Caco-2 (cell line): ENCODE data around the gene ITGB1BP2. TPM values are rescaled to one million over a fixed set of nuclear protein-coding genes. Genes with fewer than 3 reads are reported as not detected.
"Not testable (repeated sequence)": the region's sequence is repeated elsewhere in the genome, so short reads cannot be mapped to it uniquely, and the experiment has no call there.

Source experiments
- BruUV-seq: library from RNA; stranded (reverse); fragments of 400-500 nt; replicated peaks from 2 replicates; lab custom pipeline; 2021; lab: Mats Ljungman, UMichigan
- CTCF ChIA-PET: fragments of 300-600 bp; sonication (Branson Sonifier 250); formaldehyde crosslinking; loops from one replicate; lab custom pipeline; 2022; ENCODE audit warnings: antibody characterized with exemption; lab: Charles Lee
- POLR2A ChIA-PET: fragments of 300-600 bp; sonication (Branson Sonifier 250); formaldehyde crosslinking; loops from one replicate; lab custom pipeline; 2022; ENCODE audit warnings: antibody characterized with exemption; lab: Charles Lee
- DNase-seq, 2 experiments: peaks; one replicate each; pipeline versions ENCODE4 v3.0.0 to v3.0.0-alpha.2; 2020 to 2022
- H3K27me3 ChIP-seq: replicated peaks from 2 replicates; pipeline ENCODE4 v1.6.0; 2011; ENCODE audit warnings: low read length; ENCODE audit not compliant: control insufficient read depth, insufficient read depth
- H3K36me3 ChIP-seq: 2 replicates; pipeline ENCODE4 v1.5.1; 2011; ENCODE audit warnings: low read length; ENCODE audit not compliant: control insufficient read depth, insufficient read depth
- H3K4me1 ChIP-seq: fragments of 250-450 bp; sonication (Bioruptor Pico); 2 replicates; pipeline ENCODE4 v1.5.1; 2020; ENCODE audit warnings: mild to moderate bottlenecking
- H3K4me3 ChIP-seq: 2 replicates; pipeline ENCODE4 v1.5.1; 2011; ENCODE audit warnings: low read depth, mild to moderate bottlenecking, control low read depth, low read length
- H3K9me3 ChIP-seq: fragments of 250-450 bp; sonication (Bioruptor Pico); 2 replicates; pipeline ENCODE4 v1.5.1; 2020; ENCODE audit warnings: mild to moderate bottlenecking, moderate library complexity
- H3K27ac Mint-ChIP-seq: one replicate; pipeline ENCODE4 v1.8.0; 2022; ENCODE audit warnings: mixed read lengths; ENCODE audit not compliant: unreplicated experiment
- H3K27me3 Mint-ChIP-seq: one replicate; pipeline ENCODE4 v1.8.0; 2022; ENCODE audit warnings: mixed read lengths; ENCODE audit not compliant: insufficient read depth, unreplicated experiment
- H3K36me3 Mint-ChIP-seq: one replicate; pipeline ENCODE4 v1.8.0; 2022; ENCODE audit warnings: mild to moderate bottlenecking, mixed read lengths; ENCODE audit not compliant: insufficient read depth, unreplicated experiment
- H3K4me1 Mint-ChIP-seq: one replicate; pipeline ENCODE4 v1.8.0; 2022; ENCODE audit warnings: low read depth, mixed read lengths; ENCODE audit not compliant: unreplicated experiment
- H3K4me3 Mint-ChIP-seq: one replicate; pipeline ENCODE4 v1.8.0; 2022; ENCODE audit warnings: mild to moderate bottlenecking, moderate library complexity, mixed read lengths; ENCODE audit not compliant: unreplicated experiment
- H3K9me3 Mint-ChIP-seq: one replicate; pipeline ENCODE4 v1.8.0; 2022; ENCODE audit warnings: mixed read lengths; ENCODE audit not compliant: unreplicated experiment
- intact Hi-C: fragments of 100-400 bp; cut with micrococcal nuclease; formaldehyde crosslinking; loops from one replicate; pipeline ENCODE4 v1.10.0; 2022; ENCODE audit not compliant: unreplicated experiment
- total RNA-seq: library from RNA; stranded (reverse); gene quantifications from 2 replicates; pipeline ENCODE4 v1.2.3, GENCODE V29; 2022
- TF ChIP-seq, protein P1 (sequence below), 2 experiments: fragments of 200-600 bp in 1 of 2; IDR thresholded peaks; 1 replicate in 1 of 2; 2 replicates in 1 of 2; pipeline versions ENCODE4 v1.5.1 to v1.8.0; 2011 to 2022; ENCODE audit warnings: antibody characterized with exemption in 1 of 2, control low read depth in 1 of 2, inconsistent platforms in 1 of 2, low read depth in 1 of 2, low read length in 1 of 2, mild to moderate bottlenecking in 1 of 2, moderate library complexity in 1 of 2; ENCODE audit not compliant: insufficient read depth in 1 of 2, severe bottlenecking in 1 of 2, unreplicated experiment in 1 of 2

Gene ITGB1BP2
- total RNA-seq, 1 experiment from 2014 or later, result 6.1 TPM

DNA sequence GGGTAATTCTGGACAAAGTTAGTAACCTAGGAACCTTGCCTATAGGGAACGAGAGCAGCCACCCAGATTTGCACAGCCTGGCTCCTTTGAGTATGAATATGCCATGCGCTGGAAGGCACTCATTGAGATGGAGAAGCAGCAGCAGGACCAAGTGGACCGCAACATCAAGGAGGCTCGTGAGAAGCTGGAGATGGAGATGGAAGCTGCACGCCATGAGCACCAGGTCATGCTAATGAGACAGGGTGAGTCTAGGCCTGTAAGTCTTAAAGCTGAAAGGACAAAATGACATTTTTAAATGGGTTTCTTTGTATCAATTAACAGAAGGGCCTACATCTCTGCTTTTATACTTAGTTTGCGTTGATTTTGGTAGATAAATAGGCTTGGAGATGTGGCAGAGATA lies 4.7 kb upstream of the ITGB1BP2 start:
- no peaks in the 10 kb centered on the region for H3K4me1 ChIP-seq
- Mint-ChIP-seq H3K4me3 (no peak overlapping the region), H3K27ac (no peak overlapping the region), H3K27me3 (no peaks in the 10 kb centered on the region), H3K36me3 (peaks cover 98% of the 10 kb centered on the region), H3K9me3 (no peaks in the 10 kb centered on the region), H3K4me1 (peaks cover 13% of the 10 kb centered on the region)
- no peaks in the 10 kb centered on the region for H3K9me3 ChIP-seq
- BruUV-seq, result no TSS peak
- DNase-seq, result no peak
- POLR2A ChIA-PET, result no interaction called here
- intact Hi-C loops, result no loop called here
- CTCF ChIA-PET, result no interaction called here
- no peaks in the 10 kb centered on the region for H3K27me3 ChIP-seq
- H3K4me3 ChIP-seq, result no peak overlapping the region
- no peaks in the 10 kb centered on the region; the same call in 1 of the 2 replicates for H3K36me3 ChIP-seq
- TF ChIP-seq, protein P1, sequence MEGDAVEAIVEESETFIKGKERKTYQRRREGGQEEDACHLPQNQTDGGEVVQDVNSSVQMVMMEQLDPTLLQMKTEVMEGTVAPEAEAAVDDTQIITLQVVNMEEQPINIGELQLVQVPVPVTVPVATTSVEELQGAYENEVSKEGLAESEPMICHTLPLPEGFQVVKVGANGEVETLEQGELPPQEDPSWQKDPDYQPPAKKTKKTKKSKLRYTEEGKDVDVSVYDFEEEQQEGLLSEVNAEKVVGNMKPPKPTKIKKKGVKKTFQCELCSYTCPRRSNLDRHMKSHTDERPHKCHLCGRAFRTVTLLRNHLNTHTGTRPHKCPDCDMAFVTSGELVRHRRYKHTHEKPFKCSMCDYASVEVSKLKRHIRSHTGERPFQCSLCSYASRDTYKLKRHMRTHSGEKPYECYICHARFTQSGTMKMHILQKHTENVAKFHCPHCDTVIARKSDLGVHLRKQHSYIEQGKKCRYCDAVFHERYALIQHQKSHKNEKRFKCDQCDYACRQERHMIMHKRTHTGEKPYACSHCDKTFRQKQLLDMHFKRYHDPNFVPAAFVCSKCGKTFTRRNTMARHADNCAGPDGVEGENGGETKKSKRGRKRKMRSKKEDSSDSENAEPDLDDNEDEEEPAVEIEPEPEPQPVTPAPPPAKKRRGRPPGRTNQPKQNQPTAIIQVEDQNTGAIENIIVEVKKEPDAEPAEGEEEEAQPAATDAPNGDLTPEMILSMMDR (IDR thresholded peaks at IDR 0.05; ENCODE audit: insufficient read depth in 1 of 2, low read depth in 1 of 2, low read length in 1 of 2, severe bottlenecking in 1 of 2, unreplicated experiment in 1 of 2), result no peak

DNA sequence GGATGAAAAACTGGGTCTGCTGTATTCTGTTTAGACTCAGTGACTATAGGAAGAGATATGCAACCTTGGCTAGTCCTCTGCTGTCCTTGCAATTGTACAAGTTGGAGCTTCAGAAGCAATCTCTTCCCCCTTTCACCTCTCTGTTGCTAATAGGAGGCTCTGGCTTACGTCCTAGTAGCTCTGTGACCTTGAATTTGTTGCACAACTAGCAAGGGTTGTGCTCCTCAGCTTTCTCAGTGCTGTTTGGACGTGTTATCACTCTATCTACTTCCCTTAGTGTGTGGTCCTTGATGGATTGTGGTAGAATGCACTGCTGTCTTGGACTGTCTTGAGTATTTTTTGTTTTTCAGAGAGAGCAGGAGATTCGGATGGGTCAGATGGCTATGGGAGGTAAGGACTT lies 3.4 kb upstream of the ITGB1BP2 start:
- Histone ChIP-seq H3K4me1 (no peaks in the 10 kb centered on the region), H3K27me3 (no peaks in the 10 kb centered on the region), H3K36me3 (no peaks in the 10 kb centered on the region; the same call in 1 of the 2 replicates), H3K4me3 (no peak overlapping the region), H3K9me3 (no peaks in the 10 kb centered on the region)
- H3K4me3 Mint-ChIP-seq, result no peak overlapping the region
- H3K27me3 Mint-ChIP-seq, result no peaks in the 10 kb centered on the region
- H3K9me3 Mint-ChIP-seq, result no peaks in the 10 kb centered on the region
- TF ChIP-seq, protein P1 (IDR thresholded peaks at IDR 0.05; ENCODE audit: insufficient read depth in 1 of 2, low read depth in 1 of 2, low read length in 1 of 2, severe bottlenecking in 1 of 2, unreplicated experiment in 1 of 2), result no peak
- no peak for DNase-seq
- intact Hi-C loops, result no loop called here
- ChIA-PET POLR2A (no interaction called here), CTCF (no interaction called here)
- peaks cover 13% of the 10 kb centered on the region for H3K4me1 Mint-ChIP-seq
- peaks cover 93% of the 10 kb centered on the region for H3K36me3 Mint-ChIP-seq
- no peak overlapping the region for H3K27ac Mint-ChIP-seq
- BruUV-seq, result no TSS peak

DNA sequence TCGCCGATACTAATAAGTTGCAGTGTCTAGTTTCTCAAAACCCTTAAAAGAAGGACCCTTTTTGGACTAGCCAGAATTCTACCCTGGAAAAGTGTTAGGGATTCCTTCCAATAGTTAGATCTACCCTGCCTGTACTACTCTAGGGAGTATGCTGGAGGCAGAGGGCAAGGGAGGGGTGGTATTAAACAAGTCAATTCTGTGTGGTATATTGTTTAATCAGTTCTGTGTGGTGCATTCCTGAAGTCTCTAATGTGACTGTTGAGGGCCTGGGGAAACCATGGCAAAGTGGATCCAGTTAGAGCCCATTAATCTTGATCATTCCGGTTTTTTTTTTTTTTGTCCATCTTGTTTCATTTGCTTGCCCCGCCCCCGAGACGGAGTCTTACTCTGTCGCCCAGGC lies 1.5 kb upstream of the ITGB1BP2 start:
- H3K27me3 ChIP-seq, H3K4me3 ChIP-seq, BruUV-seq, CTCF ChIA-PET, POLR2A ChIA-PET, H3K9me3 ChIP-seq, DNase-seq, H3K27me3 Mint-ChIP-seq, intact Hi-C loops, H3K36me3 ChIP-seq, H3K4me1 ChIP-seq, H3K9me3 Mint-ChIP-seq, H3K4me3 Mint-ChIP-seq, H3K27ac Mint-ChIP-seq: not testable (repeated sequence)
- peaks cover 81% of the 10 kb centered on the region for H3K36me3 Mint-ChIP-seq
- H3K4me1 Mint-ChIP-seq, result peaks cover 13% of the 10 kb centered on the region

DNA sequence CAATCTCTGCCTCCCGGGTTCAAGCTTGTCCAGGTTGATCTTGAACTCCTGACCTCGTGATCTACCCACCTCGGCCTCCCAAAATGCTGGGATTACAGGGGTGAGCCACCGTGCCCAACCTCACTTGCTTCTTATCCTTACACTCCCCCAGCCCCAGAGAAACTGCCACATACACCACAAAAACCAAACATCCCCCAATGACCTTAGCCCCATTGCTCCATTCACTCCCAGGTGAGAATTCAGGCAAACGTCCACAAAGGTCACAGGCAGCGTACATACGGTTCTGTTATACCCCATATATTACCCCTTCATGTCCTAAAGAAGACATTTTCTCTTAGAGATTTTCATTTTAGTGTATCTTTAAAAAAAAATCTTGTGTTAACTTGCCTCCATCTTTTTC lies 1.1 kb upstream of the ITGB1BP2 start:
- H3K4me1 ChIP-seq, H3K4me3 ChIP-seq, CTCF ChIA-PET, POLR2A ChIA-PET, intact Hi-C loops, H3K4me3 Mint-ChIP-seq, DNase-seq, H3K9me3 ChIP-seq, H3K27me3 ChIP-seq, H3K36me3 ChIP-seq, H3K9me3 Mint-ChIP-seq, H3K27me3 Mint-ChIP-seq, H3K27ac Mint-ChIP-seq: not testable (repeated sequence)
- peaks cover 13% of the 10 kb centered on the region for H3K4me1 Mint-ChIP-seq
- H3K36me3 Mint-ChIP-seq, result peaks cover 77% of the 10 kb centered on the region
- BruUV-seq, result TSS peak; percentile 90
